Activated CD4-positive, alpha-beta T cell treated with anti-CD3 and anti-CD28 coated beads, Interleukin-2, amount 10 ng/mL, durations not matched to agents 24 days and 14 days (primary cell): ENCODE data around the gene PATL2. TPM values are rescaled to one million over a fixed set of nuclear protein-coding genes. Genes with fewer than 3 reads are reported as not detected.
A peak's percentile ranks its signal among the peaks of the same experiment; 100 is the strongest.
"Not testable (repeated sequence)": the region's sequence is repeated elsewhere in the genome, so short reads cannot be mapped to it uniquely, and the experiment has no call there.

Experiments used
- DNase-seq: peaks from one replicate; pipeline ENCODE4 v3.0.0; 2022
- H3K27ac Mint-ChIP-seq: one replicate; pipeline ENCODE4 v1.8.0; 2022; ENCODE audit warnings: mild to moderate bottlenecking, mixed read lengths
- H3K27me3 Mint-ChIP-seq: one replicate; pipeline ENCODE4 v1.8.0; 2022; ENCODE audit warnings: mixed read lengths
- H3K36me3 Mint-ChIP-seq: one replicate; pipeline ENCODE4 v1.8.0; 2022; ENCODE audit warnings: low read depth, mild to moderate bottlenecking, mixed read lengths
- H3K4me1 Mint-ChIP-seq: one replicate; pipeline ENCODE4 v1.8.0; 2021; ENCODE audit warnings: mixed read lengths
- H3K4me3 Mint-ChIP-seq: one replicate; pipeline ENCODE4 v1.8.0; 2022; ENCODE audit warnings: mild to moderate bottlenecking, moderate library complexity, mixed read lengths
- H3K9me3 Mint-ChIP-seq: one replicate; pipeline ENCODE4 v1.8.0; 2021; ENCODE audit warnings: mixed read lengths
- intact Hi-C: fragments of 100-400 bp; cut with micrococcal nuclease; formaldehyde crosslinking; loops from one replicate; pipeline ENCODE4 v1.15.1; 2023
- total RNA-seq: library from RNA; stranded (reverse); gene quantifications from 2 replicates; pipeline ENCODE4 v1.2.3, GENCODE V29; 2022

Gene PATL2
- total RNA-seq, 1 donor from 2014 or later, result 10.9 TPM

GRCh38 chr15:44694416-44694815, 16.7 kb downstream of the PATL2 start:
- peaks cover 6% of the 10 kb centered on the region for H3K9me3 Mint-ChIP-seq
- peaks cover 15% of the 10 kb centered on the region for H3K4me1 Mint-ChIP-seq
- H3K4me3 Mint-ChIP-seq, result no peak overlapping the region
- intact Hi-C loops, result no loop called here
- peaks cover 5% of the 10 kb centered on the region for H3K36me3 Mint-ChIP-seq
- peaks cover 11% of the 10 kb centered on the region for H3K27me3 Mint-ChIP-seq
- H3K27ac Mint-ChIP-seq, result no peak overlapping the region
- DNase-seq, result no peak

GRCh38 chr15:44692659-44693058, 18.5 kb downstream of the PATL2 start:
- Mint-ChIP-seq H3K4me3 (no peak overlapping the region), H3K27ac (no peak overlapping the region), H3K27me3 (peaks cover 4% of the 10 kb centered on the region), H3K9me3 (peaks cover 13% of the 10 kb centered on the region), H3K4me1 (peaks cover 22% of the 10 kb centered on the region), H3K36me3 (peaks cover 12% of the 10 kb centered on the region)
- intact Hi-C loops, result no loop called here
- DNase-seq, result no peak

- H3K27me3 Mint-ChIP-seq, H3K27ac Mint-ChIP-seq, intact Hi-C loops, H3K4me3 Mint-ChIP-seq: not testable (repeated sequence)
- peak; percentile 79 for DNase-seq
- Mint-ChIP-seq H3K4me1 (peaks cover 30% of the 10 kb centered on the region), H3K9me3 (peaks cover 32% of the 10 kb centered on the region), H3K36me3 (peaks cover 26% of the 10 kb centered on the region)
Observed at GRCh38 chr15:44690245-44690644, 20.9 kb downstream of the PATL2 start.

DNA sequence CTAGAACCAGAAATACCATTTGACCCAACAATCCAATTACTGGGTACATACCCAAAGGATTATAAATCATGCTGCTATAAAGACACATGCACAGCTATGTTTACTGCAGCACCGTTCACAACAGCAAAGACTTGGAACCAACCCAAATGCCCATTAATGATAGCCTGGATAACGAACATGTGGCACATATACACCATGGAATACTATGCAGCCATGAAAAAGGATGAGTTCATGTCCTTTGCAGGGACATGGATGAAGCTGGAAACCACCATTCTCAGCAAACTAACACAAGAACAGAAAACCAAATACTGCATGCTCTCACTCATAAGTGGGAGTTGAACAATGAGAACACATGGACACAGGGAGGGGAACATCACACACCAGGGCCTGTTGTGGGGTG, 21.8 kb downstream of the PATL2 start:
- H3K27me3 Mint-ChIP-seq, intact Hi-C loops, DNase-seq: not testable (repeated sequence)
- peaks cover 33% of the 10 kb centered on the region for H3K36me3 Mint-ChIP-seq
- H3K4me1 Mint-ChIP-seq, result peaks cover 30% of the 10 kb centered on the region
- H3K27ac Mint-ChIP-seq, result peak overlapping the region; percentile 15
- peaks cover 35% of the 10 kb centered on the region for H3K9me3 Mint-ChIP-seq
- H3K4me3 Mint-ChIP-seq, result peak overlapping the region; percentile 28

- DNase-seq, result peak; percentile 94
- peak overlapping the region; percentile 73 for H3K4me3 Mint-ChIP-seq
- intact Hi-C loops, result loop anchor here (1.0 kb wide), 2 partner anchors 20 to 27 kb away; partner anchors contain the start of gene SPG11
- H3K27me3 Mint-ChIP-seq, result not testable (repeated sequence)
- peak overlapping the region; percentile 91 for H3K27ac Mint-ChIP-seq
- peaks cover 34% of the 10 kb centered on the region for H3K36me3 Mint-ChIP-seq
- peaks cover 34% of the 10 kb centered on the region for H3K9me3 Mint-ChIP-seq
- H3K4me1 Mint-ChIP-seq, result peaks cover 64% of the 10 kb centered on the region
Observed at GRCh38 chr15:44682809-44683682, 28.1 kb downstream of the PATL2 start.

- peaks cover 28% of the 10 kb centered on the region for H3K36me3 Mint-ChIP-seq
Observed at GRCh38 chr15:44682211-44682610, 28.9 kb downstream of the PATL2 start.

DNA sequence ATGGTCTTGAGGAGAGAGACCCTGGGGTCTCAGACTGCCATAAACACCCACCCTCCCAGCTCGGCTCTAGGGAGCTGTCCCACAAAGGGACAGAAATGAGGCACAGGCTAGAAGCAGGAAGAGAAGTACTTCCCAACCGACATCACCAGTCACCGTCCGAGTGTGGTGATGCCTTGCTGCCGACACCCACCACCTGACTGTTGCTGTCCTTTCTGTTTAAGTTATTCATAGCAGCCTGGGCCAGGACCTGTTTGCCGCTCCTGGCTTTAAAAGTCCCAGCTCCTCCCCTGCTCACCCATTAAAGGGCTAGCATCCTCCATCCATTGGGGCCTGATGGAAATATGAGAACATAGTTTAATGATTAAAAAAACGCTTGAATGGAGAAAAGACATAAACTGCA, 34.4 kb downstream of the PATL2 start:
- Mint-ChIP-seq H3K27ac (peak overlapping the region; percentile 86), H3K9me3 (peaks cover 6% of the 10 kb centered on the region), H3K4me3 (peak overlapping the region; percentile 75), H3K27me3 (no peaks in the 10 kb centered on the region), H3K36me3 (peaks cover 5% of the 10 kb centered on the region), H3K4me1 (peaks cover 64% of the 10 kb centered on the region)
- intact Hi-C loops, result loop anchor here (1.0 to 2.0 kb wide), 2 partner anchors 12 to 24 kb away; no protein-coding TSS in a partner anchor
- DNase-seq, result peak; percentile 81

More at GRCh38 chr15:44682211-44682610, 28.9 kb downstream of the PATL2 start:
- Mint-ChIP-seq H3K27ac (peak overlapping the region; percentile 91), H3K27me3 (no peaks in the 10 kb centered on the region), H3K4me1 (peaks cover 64% of the 10 kb centered on the region), H3K4me3 (peak overlapping the region; percentile 73), H3K9me3 (peaks cover 27% of the 10 kb centered on the region)
- intact Hi-C loops, result no loop called here
- no peak for DNase-seq

DNA sequence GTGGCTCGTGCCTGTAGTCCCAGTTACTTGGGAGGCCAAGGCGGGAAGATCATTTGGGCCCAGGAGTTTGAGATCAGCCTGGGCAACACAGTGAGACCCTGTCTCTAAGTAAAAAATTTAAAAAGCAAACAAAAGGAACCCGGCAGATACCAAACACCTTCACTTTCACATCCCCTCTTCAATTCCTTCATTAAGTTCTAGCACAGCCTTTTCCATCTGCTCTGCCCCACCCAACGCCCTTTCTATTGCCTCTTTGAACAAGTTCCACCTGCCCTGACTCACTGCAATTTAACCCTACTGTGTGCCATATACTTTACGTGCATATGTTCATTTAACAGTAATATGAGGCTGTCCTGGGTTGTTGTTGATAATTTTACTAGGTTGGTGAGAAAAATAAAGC, 35.2 kb downstream of the PATL2 start:
- Mint-ChIP-seq H3K27ac (peak overlapping the region; percentile 62), H3K36me3 (peaks cover 5% of the 10 kb centered on the region), H3K4me3 (peak overlapping the region; percentile 75), H3K4me1 (peaks cover 65% of the 10 kb centered on the region), H3K27me3 (no peaks in the 10 kb centered on the region), H3K9me3 (peaks cover 6% of the 10 kb centered on the region)
- DNase-seq, result peak; percentile 64
- intact Hi-C loops, result loop anchor here (2.0 kb wide), 1 partner anchor 25 kb away; no protein-coding TSS in a partner anchor

GRCh38 chr15:44673639-44674038, 37.5 kb downstream of the PATL2 start:
- no peaks in the 10 kb centered on the region for H3K27me3 Mint-ChIP-seq
- peaks cover 74% of the 10 kb centered on the region for H3K4me1 Mint-ChIP-seq
- no peak overlapping the region for H3K27ac Mint-ChIP-seq

DNA sequence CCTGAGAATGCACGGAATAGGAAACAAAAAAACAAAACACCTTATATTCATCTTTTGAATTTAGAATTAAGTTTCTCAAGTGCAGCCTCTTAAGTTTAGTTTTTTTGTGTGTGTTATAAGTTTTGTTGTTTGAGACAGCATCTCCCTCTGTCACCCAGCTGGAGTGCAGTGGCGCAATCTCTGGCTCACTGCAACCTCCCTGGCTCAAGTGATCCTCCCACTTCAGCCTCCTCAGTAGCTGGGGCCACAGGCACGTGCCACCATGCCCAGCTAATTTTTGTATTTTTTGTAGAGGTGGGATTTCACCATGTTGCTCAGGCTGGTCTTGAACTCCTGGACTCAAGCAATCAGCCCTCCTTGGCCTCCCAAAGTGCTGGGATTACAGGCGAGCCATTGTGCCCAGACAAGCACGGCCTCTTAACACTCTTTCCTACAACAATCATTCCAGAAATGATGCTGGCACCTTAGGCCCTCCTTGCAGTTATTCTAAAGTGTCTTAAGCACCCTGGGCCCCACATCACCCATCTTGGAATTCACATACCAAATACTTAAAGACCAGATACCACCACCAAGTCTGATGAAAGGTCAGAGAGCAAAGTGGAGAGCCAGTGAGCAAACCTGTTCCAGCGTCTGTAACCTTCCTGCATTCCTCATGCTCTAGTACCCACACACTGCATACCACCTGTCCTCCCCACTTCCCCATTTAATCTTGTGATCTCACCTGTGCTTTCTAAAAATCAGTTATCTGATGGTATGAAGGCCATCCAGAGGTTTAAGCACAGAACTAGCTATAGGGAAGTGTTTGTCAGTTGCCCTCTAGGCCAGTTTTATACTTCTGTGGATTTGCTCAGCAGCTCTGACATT, 40.8 kb downstream of the PATL2 start:
- no peak overlapping the region for H3K4me3 Mint-ChIP-seq
- no peaks in the 10 kb centered on the region for H3K9me3 Mint-ChIP-seq
- peaks cover 73% of the 10 kb centered on the region for H3K4me1 Mint-ChIP-seq
- H3K36me3 Mint-ChIP-seq, result peaks cover 7% of the 10 kb centered on the region
- H3K27me3 Mint-ChIP-seq, result no peaks in the 10 kb centered on the region
- DNase-seq, result no peak
- intact Hi-C loops, result no loop called here
- H3K27ac Mint-ChIP-seq, result peak overlapping the region; percentile 42

More at GRCh38 chr15:44673639-44674038, 37.5 kb downstream of the PATL2 start:
- Mint-ChIP-seq H3K9me3 (no peaks in the 10 kb centered on the region), H3K4me3 (no peak overlapping the region), H3K36me3 (peaks cover 3% of the 10 kb centered on the region)
- no peak for DNase-seq
- intact Hi-C loops, result no loop called here

- DNase-seq, result peak; percentile 63
- intact Hi-C loops, result no loop called here
- Mint-ChIP-seq H3K9me3 (no peaks in the 10 kb centered on the region), H3K27ac (peak overlapping the region; percentile 68), H3K4me3 (no peak overlapping the region), H3K27me3 (no peaks in the 10 kb centered on the region), H3K4me1 (peaks cover 78% of the 10 kb centered on the region), H3K36me3 (peaks cover 7% of the 10 kb centered on the region)
Observed at GRCh38 chr15:44668921-44669320, 42.2 kb downstream of the PATL2 start.

DNA sequence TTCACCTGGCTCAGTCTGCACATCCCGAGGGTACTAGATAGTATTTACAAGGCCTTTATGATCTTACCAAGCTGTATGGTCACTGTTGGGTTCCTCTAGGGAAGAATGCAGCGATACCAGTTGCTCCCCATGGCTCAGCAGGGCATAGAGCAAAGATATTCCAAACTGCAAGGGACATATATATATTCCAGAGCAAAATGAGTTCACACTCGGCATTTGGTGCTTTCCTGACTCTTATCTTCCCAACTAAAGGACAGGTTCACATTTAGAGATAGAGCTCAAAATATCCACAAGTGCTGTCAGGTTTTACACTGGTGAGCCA, 44.1 kb downstream of the PATL2 start:
- DNase-seq, result peak; percentile 71
- peaks cover 5% of the 10 kb centered on the region for H3K36me3 Mint-ChIP-seq
- H3K27me3 Mint-ChIP-seq, result no peaks in the 10 kb centered on the region
- peak overlapping the region; percentile 86 for H3K4me3 Mint-ChIP-seq
- H3K27ac Mint-ChIP-seq, result peak overlapping the region; percentile 92
- H3K9me3 Mint-ChIP-seq, result no peaks in the 10 kb centered on the region
- H3K4me1 Mint-ChIP-seq, result peaks cover 72% of the 10 kb centered on the region
- intact Hi-C loops, result no loop called here

- intact Hi-C loops, result no loop called here
- peak; percentile 71 for DNase-seq
- Mint-ChIP-seq H3K36me3 (peaks cover 4% of the 10 kb centered on the region), H3K9me3 (no peaks in the 10 kb centered on the region), H3K27me3 (no peaks in the 10 kb centered on the region), H3K27ac (peak overlapping the region; percentile 92), H3K4me3 (peak overlapping the region; percentile 86), H3K4me1 (peaks cover 70% of the 10 kb centered on the region)
Observed at GRCh38 chr15:44666210-44667038, 44.7 kb downstream of the PATL2 start.
